Posterior cingulate gyrus (tissue), 11 donors: ENCODE results near the gene CLTCL1.
"Not testable (repeated sequence)": the region's sequence is repeated elsewhere in the genome, so short reads cannot be mapped to it uniquely, and the experiment has no call there.

Source experiments
- DNase-seq, 10 donors: peaks; one replicate each; pipeline versions ENCODE4 v3.0.0 to v3.0.0-alpha.2; 2020 to 2021; ENCODE audit warnings: mixed read lengths in 3 of 10
- intact Hi-C: fragments of 100-400 bp; cut with DNase I; formaldehyde crosslinking; loops from one replicate; pipeline ENCODE4 v1.15.1; 2023

CLTCL1 gene

DNA sequence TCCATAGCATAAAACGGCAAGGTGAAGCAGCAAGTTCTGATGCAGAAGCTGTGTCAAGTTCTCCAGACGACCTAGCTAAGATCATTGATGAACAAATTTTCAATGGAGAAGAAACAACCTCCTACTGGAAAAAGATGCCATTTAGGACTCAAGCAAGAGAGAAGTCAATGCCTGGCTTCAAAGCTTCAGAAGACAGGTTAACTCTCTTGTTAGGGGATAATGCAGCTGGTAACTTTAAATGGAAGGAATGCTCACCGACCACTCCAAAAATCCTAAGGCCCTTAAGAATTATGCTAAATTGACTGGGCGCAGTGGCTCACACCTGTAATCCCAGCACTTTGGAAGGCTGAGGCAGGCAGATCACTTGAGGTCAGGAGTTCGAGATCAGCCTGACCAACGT, 31.3 kb downstream of the CLTCL1 start:
- intact Hi-C loops: no loop called here
- no peak for DNase-seq

DNA sequence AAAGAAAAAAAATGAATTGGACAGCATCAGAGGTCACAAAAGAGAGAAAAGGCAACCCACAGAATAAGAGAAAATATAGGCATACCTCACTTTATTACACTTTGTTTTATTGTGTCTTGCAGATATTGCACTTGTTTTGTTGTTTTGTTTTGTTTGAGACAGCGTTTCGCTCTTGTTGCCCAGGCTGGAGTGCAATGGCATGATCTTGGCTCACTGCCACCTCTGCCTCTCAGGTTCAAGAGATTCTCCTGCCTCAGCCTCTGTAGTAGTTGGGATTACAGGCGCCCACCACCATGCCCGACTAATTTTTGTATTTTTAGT, 32.6 kb downstream of the CLTCL1 start:
- intact Hi-C loops, DNase-seq: not testable (repeated sequence)

DNA sequence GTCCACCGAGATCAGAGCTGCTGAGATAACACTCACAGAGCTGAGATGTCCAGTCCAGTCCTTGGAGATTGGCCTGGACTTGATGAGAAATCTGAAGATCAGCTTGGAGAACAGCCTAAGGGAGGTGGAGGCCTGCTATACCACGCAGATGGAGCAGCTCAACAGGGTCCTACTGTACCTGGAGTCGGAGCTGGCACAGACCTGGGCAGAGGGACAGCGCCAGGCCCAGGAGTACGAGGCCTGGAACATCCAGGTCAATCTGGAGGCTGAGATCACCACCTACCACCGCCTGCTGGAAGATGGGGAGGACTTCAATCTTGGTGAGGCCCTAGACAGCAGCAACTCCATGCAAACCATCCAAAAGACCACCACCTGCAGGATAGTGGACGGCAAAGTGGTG, 33.1 kb downstream of the CLTCL1 start:
- intact Hi-C loops: no loop called here

DNA sequence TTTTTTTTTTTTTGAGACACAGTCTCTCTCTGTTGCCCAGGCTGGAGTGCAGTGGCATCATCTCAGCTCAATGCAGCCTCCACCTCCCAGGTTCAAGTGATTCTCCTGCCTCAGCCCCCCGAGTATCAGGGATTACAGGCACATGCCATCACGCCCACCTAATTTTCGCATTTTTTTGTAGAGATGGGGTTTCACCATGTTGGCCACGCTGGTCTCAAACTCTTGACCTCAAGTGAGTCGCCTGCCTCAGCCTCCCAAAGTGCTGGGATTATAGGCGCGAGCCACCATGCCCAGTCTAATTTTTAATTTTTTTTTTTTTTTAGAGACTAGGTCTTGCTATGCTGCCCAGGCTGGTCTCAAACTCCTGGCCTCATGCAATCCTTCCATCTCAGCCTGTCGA, 35.2 kb downstream of the CLTCL1 start:
- not testable (repeated sequence) for DNase-seq

More for the DNA sequence above, 33.1 kb downstream of the CLTCL1 start:
- no peak for DNase-seq

DNA sequence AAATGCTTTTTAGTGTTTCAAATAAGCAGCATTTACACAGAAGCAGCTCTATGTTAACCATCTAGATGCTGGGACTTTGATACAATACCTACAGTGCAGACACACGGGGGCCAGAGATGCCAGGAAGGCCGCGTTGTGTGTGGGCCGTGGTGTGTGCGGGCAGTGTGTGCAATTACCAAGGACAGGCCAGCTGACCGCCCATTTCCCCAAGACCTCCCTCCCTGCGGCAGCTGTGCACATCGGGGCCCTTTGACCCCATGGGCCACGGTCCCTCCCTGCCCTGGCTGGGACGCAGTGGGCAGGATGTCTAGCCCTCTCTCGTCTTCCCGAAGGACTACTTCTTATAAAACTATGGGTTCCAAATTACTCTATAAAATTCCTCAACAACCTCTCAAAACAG, 38.4 kb downstream of the CLTCL1 start:
- peak in 1 of 10 donors; percentile 70 for DNase-seq
- intact Hi-C loops: no loop called here

More for the DNA sequence above, 35.2 kb downstream of the CLTCL1 start:
- intact Hi-C loops: not testable (repeated sequence)

DNA sequence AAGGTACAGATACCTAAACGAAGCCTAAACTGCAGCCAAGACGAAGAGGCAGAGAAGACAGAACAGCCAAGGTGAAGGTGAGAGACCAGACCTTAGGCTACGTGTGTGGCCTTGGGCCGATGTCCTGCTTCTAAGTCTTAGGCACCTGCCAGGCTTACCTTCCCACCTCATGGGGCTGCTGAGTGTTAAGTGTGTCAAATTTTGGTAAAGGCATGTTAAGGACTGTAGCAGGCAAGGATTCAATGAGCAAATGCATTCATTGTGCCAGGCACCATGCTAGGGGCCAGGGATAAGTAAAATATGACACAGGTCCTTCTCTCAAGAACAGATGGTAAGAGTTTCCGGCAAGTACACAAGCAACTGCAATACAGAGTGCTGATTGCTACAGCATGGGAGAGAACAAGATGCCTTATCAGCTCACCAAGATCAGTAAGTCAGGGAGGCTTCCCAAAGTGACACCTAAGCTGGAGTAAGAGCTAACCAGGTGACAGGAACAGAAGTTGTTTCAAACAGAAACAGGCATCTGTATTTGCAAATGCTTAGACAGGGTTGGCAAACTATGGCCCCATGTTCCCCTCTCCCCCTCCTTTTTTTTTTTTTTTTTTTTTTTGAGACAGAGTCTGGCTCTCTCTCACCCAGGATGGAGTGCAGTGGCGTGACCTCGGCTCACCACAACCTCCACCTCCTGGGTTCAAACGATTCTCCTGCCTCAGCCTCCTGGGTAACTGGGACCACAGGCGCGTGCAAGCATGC, 46.7 kb downstream of the CLTCL1 start:
- no peak for DNase-seq
- intact Hi-C loops: loop anchor here (10.0 kb wide), 1 partner anchor 60 kb away; no protein-coding TSS in a partner anchor

DNA sequence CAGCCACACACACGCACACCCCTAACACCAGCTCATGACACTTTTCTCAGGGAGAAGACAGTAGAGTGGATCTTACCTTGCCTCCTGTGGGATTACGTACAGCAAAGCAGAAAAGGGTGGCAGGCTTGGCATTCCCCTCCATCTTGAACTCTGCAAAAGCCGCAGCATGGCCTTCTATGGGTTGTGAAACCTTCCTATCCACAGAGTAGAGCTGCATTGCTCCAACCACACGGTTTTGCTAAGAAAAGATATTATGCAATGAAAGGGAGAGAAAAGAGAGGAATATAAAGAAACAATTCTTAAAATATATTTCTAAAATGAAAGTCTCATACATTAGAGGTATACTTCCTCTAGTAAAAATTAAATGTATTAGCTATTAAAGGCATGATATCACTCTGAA, 48.8 kb downstream of the CLTCL1 start:
- DNase-seq: no peak
- intact Hi-C loops: loop anchor here (10.0 kb wide), 1 partner anchor 58 kb away; no protein-coding TSS in a partner anchor

DNA sequence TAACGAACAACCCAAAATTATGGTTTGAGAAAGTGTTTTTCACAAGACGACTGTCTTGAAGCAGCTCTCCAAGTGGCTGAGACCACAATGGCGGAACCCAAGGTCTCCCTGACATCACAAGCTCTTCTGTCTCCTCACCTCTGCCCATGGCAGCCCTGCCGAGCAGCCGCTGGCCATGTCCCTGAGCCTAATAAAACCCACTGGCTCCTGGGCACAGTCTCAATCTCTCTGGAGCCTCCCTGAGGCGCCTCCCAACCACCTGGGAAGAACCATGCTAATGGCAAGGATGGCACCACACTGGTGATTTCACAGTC, 50.0 kb downstream of the CLTCL1 start:
- intact Hi-C loops: loop anchor here (10.0 kb wide), 1 partner anchor 57 kb away; no protein-coding TSS in a partner anchor
- DNase-seq: no peak

DNA sequence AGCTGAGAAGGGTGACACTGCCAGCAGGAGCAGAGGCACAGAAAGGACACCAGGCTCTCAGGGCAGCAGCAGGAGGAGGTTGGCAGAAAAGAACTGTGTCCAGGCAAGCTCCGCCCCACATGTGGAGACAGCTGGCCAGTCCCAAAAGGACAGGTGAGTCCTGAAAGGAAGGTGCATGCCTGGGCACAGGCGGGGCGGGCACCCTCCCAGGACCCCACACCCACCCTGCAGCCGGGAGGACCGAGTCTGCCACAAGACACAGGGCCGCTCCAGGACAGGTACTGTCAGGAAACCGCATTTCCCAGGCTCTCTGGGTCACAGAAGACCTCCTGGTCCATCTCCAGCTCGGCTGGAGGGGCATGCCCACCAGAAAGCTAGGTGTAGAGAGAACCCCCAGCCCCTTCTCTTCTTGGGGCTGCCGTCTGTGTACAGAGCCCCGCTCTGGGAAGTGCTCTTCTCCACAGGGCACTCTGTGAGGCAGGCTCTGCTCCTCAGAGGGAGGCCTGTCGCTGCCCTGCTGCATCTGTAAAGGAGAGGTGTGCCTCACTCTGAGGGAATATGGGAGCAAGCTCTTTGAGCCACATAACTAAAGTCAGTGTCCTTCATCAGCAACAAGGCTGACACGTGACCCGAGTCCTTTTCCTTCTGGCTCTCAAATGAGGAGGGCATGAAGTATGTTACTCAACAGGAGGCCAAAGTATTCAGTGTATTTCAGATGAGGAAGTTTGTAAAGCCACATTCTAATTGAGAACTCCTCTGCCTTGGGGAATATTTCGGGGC, 50.5 kb downstream of the CLTCL1 start:
- DNase-seq: no peak
- intact Hi-C loops: loop anchor here (10.0 kb wide), 1 partner anchor 56 kb away; no protein-coding TSS in a partner anchor

DNA sequence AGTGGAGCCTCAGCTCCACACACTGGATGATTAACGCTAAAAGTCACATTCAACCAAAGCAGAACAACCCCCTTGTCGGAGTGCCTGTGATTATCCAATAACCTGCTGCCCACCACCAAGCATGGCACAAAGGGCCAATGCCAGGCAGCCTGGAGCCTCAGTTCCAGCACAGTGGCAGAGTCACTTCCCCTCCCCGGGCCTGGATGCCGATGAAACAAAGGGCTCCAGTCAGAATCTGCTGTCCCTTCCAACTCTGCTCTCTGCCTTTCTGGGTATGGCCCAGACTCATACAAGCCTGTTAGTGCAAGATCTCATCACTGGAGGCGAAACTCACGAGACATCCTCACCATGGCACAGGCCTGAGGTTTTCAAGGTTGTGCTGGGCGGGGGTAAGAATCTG, 52.1 kb downstream of the CLTCL1 start:
- intact Hi-C loops: loop anchor here (10.0 kb wide), 1 partner anchor 45 kb away; no protein-coding TSS in a partner anchor
- DNase-seq: peak in 7 of 10 donors; percentile 27 to 93 (median 39)

DNA sequence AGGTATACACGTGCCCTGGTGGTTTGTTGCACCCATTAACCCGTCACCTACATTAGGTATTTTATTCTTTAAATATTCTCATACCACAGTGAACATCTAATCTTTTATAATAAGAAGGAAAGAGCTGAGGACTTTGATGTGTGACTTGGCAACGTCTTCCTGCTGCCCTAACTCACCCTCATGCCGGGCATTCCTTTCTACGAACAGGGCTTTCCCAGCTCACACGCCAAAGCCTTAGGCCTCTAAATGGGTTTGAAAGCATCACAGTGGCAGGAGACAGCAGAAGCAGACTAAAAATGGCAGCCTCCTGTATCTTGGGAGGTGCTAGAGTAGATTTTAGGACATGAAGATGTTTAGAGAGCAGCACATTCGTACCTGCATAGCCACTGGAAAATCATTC, 52.6 kb downstream of the CLTCL1 start:
- DNase-seq: no peak
- intact Hi-C loops: loop anchor here (10.0 kb wide), 1 partner anchor 46 kb away; no protein-coding TSS in a partner anchor

DNA sequence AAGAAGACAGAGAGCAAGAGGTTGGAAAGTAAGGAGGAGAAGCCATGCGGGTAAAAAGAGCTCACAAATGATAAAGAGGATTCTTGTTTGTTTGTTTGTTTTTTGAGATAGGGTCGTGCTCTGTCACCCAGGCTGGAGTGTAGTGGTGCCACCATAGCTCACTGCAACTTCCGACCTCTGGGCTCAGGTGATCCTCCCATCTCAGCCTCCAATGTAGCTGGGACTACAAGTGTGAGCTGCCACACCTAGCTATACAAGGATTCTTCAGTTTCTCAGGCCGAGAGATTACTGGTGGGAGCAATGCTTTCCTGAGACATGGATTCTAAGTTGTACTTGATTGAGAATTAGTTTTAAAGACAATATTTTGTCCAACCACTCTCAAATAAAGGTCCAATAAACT, 55.6 kb downstream of the CLTCL1 start:
- DNase-seq: no peak
- intact Hi-C loops: loop anchor here (10.0 kb wide), 1 partner anchor 49 kb away; no protein-coding TSS in a partner anchor

DNA sequence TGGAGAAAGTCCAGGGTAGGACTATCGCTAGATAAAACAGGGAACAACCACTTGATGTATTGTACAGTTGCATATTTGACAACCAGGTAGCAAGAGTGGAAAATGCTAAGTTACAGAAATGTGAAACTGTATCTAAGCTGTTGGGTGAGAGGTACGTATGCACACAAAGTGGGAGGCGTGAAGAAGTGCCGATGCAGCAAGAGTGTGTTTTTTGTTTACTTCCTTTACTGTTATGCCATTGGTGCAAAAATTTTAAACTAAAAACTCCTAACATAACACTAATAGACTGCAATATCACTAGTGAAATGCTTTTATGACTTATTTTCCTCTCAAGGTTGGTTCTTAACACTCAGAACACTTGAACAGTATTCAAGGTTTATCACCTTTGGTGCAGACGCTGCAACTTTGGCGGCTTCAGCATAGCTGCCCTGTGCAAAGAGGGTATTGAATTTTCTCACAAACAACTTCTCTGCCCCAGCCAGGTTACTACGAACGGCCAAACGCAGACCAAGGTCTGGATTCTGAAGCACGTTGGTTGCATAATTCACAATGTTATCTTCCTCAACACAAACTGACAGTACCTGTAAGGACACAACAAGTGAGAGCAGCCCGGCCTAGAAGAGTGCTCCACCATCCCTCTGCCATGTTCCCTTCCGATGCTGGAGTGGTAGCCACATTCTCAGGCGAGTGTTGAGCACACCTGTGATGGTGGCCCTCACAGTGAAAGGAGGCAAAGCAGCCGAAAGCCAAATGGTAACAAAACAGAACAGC, 57.2 kb downstream of the CLTCL1 start:
- DNase-seq: no peak
- intact Hi-C loops: loop anchor here (10.0 kb wide), 1 partner anchor 50 kb away; no protein-coding TSS in a partner anchor

DNA sequence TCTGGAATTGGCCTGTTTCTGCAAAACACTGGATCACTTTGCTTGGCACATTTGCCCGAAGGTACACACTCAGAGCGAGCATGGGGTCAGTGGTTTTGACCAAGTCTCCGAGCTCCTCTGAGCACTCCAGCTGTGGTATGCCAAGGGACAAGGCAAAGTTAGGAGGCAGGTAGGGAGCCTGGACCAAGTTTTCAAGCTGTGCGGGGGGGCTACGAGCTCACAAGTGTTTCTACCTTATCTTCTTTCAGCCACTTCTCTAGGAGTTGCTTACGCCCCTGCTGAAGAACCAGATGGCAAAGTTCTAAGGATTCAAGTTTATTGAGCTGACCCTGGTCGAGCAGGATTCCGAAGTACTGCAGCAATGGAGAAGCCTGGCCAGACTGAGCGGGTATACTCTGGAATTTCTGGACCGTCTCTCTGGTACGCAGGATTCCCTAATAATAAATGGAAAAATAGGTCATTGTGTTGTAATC, 58.3 kb downstream of the CLTCL1 start:
- no peak for DNase-seq

DNA sequence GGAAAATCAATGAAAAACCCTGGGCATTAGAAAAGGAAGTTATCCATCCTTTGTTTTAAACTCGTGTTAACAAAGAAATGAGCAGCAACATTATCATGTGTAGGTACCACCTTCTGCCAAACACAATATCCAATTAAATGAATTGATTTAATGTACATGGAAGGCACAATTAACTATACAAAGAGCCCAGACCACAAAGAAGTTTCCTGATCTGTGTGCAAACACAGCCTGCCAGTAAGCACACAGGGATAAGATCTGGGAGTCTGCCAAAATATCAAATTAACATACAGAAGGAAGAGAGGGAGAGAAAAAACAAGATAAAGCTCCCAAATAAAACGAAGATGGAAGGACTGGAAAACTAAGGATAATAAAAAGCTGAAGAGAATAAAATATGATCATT, 58.9 kb downstream of the CLTCL1 start:
- intact Hi-C loops: loop anchor here (10.0 kb wide), 1 partner anchor 52 kb away; no protein-coding TSS in a partner anchor
- DNase-seq: no peak

More for the DNA sequence above, 58.3 kb downstream of the CLTCL1 start:
- intact Hi-C loops: loop anchor here (10.0 kb wide), 1 partner anchor 52 kb away; no protein-coding TSS in a partner anchor

DNA sequence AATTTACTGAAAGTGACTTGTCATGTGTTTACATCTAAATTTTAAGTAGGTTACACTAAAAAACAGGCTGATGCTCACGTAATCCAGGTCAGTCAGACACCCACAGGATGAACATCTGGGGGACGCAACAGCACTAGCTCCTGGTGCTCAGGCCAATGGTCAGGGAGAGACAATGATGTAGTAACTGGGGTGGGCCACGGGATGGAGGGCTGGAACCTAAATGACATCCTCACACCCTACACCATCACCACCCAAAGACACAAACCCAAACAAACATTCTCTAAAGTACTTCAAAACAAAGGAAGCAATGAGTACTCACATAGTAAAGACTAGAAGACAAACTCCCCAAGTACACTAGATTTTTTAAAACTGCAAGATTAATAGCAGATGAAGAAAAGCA, 59.5 kb downstream of the CLTCL1 start:
- intact Hi-C loops: loop anchor here (10.0 kb wide), 1 partner anchor 53 kb away; no protein-coding TSS in a partner anchor
- DNase-seq: no peak

DNA sequence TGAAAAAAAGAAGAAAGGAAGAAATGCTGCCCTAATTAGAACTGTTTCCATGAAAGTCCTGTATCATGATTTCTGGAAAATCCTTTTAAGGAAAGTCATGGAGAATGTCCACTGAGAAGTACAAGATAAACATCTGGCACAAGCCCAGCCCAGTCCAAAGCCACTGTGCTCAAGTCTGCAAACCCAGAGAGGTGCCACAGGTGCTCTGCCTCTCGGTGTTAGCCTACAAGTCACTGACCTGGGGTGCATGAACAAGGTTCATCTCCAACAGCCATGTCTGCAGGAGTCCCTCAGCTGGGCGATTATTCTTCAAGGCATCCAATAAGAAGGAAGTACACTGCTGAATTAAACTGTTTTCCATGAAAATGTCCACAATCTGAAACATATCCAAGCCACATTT, 61.9 kb downstream of the CLTCL1 start:
- intact Hi-C loops: no loop called here
- peak in 1 of 10 donors; percentile 36 for DNase-seq

DNA sequence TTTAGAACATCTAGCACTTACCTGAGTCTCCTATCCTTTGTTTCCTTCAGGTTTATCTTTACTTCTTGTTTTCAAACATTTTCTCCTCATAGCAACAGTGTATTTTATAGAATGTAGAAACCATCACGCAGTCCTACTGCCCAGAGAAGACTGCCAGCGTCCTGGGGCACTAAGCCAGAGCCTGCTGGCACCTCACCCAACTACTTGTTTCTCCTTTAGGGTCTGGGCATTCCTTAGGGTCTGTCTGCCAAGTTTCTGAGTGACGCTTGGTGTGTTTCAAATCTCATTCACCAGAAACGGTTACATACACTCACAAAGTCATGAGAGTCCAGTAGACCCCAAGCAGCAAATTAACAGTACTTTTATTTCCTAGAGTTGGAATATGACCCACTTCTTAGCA, 63.3 kb downstream of the CLTCL1 start:
- intact Hi-C loops: no loop called here

DNA sequence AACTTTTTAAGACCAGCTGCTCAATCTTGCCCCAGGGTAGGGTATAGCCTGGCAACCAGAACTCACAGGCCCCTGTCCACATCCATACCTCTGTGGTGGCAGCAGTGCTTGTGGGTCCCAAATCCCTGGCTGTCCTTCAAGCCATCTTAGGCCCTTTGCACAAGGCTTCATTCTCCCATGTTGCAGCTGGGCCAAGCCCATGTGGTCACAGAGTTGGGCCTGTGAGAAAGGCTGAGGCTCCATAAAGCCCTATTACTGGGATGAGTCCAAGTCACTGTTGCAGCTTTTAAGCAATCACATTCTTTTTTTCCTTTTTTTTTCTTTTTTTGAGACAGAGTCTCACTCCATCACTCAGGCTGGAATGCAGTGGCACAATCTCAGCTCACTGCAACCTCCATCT, 65.1 kb downstream of the CLTCL1 start:
- intact Hi-C loops: no loop called here
- no peak for DNase-seq

More for the DNA sequence above, 63.3 kb downstream of the CLTCL1 start:
- DNase-seq: peak in 2 of 10 donors; percentile 17 to 27

DNA sequence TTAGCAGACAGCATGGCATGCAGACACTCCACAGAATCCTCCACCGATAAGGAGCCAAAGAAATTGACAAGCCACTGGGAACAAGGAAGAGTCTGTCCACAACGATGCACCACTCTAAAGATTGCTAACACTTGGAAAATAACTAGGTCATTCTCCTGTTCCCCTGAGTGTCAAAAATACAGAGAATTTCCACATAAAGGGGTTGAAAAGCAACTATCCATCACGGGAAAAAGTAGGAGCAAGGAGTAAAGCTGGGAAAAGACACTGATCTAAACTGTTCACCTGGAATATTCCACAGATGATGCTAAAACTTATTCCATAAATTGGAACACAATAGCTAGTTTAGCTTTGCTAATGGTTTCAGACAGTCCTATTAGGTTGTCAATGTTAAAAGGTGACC, 66.0 kb downstream of the CLTCL1 start:
- intact Hi-C loops: no loop called here

More for the DNA sequence above, 66.0 kb downstream of the CLTCL1 start:
- DNase-seq: no peak
